ENCODE results near the gene IL31. TPM values are rescaled to one million over a fixed set of nuclear protein-coding genes. Genes with fewer than 3 reads are reported as not detected.

The IL31 gene
- total RNA-seq, 1 donor from 2014 or later: not detected

- no peak for DNase-seq
Observed at GRCh38 chr12:122126713-122127597, 47.1 kb downstream of the IL31 start.

GRCh38 chr12:122126342-122126635, 47.7 kb downstream of the IL31 start:
- DNase-seq: no peak

- DNase-seq: no peak
Observed at GRCh38 chr12:122125452-122126341, 48.3 kb downstream of the IL31 start.

GRCh38 chr12:122124370-122124769, 49.7 kb downstream of the IL31 start:
- no peak for DNase-seq

GRCh38 chr12:122123761-122124145, 50.3 kb downstream of the IL31 start:
- no peak for DNase-seq

GRCh38 chr12:122123051-122123760, 50.8 kb downstream of the IL31 start:
- peak; percentile 39 for DNase-seq

Small RNA genes lying within 50 kb of the gene (small RNA-seq; reads per million reads assigned to genes)
- gene DIABLO (ENCODE audit: low replicate concordance): 0.35 reads per million, percentile 42 among the genes with 10 or more reads in this experiment

Other genes with a start within 250 kb of the IL31 start
- 12.9 TPM for gene BCL7A, start 152.3 kb downstream of the IL31 start, total RNA-seq
- gene MLXIP, start 95.5 kb downstream of the IL31 start, total RNA-seq: 12.5 TPM
- gene LRRC43, start 8.9 kb upstream of the IL31 start, total RNA-seq: not detected
- gene B3GNT4, start 29.5 kb upstream of the IL31 start, total RNA-seq: 0.59 TPM
- gene DIABLO, start 51.8 kb upstream of the IL31 start, total RNA-seq: 31.7 TPM
- gene VPS33A, start 92.3 kb upstream of the IL31 start, total RNA-seq: 12.0 TPM
- gene CLIP1, start 248.4 kb upstream of the IL31 start, total RNA-seq: 90.0 TPM